Liver (tissue), 9 donors: ENCODE data around the gene RAB14. TPM values are rescaled to one million over a fixed set of nuclear protein-coding genes. Genes with fewer than 3 reads are reported as not detected.

Experiments used
- DNase-seq: peaks from one replicate; pipeline ENCODE4 v3.0.0-alpha.2; 2017; ENCODE audit warnings: low spot score
- H3K27ac ChIP-seq, 2 donors: one replicate each; pipeline ENCODE4 v1.7.0; 2013; ENCODE audit warnings: inconsistent platforms in 2 of 2, low read length in 2 of 2, control low read depth in 1 of 2, low read depth in 1 of 2, mild to moderate bottlenecking in 1 of 2
- H3K27me3 ChIP-seq, 4 donors: one replicate each; pipeline versions ENCODE4 v1.6.1 to v1.7.0; 2013; ENCODE audit warnings: low read length in 3 of 4, inconsistent platforms in 1 of 4, mild to moderate bottlenecking in 1 of 4, moderate library complexity in 1 of 4; ENCODE audit not compliant: control insufficient read depth in 4 of 4, insufficient read depth in 4 of 4
- H3K36me3 ChIP-seq, 4 donors: one replicate each; pipeline versions ENCODE4 v1.6.1 to v1.7.0; 2013; ENCODE audit warnings: low read length in 3 of 4, mild to moderate bottlenecking in 3 of 4, low read depth in 1 of 4, moderate library complexity in 1 of 4; ENCODE audit not compliant: control insufficient read depth in 4 of 4, insufficient read depth in 3 of 4
- H3K4me1 ChIP-seq, 4 donors: one replicate each; pipeline versions ENCODE4 v1.6.1 to v1.7.0; 2013; ENCODE audit warnings: low read length in 3 of 4, mild to moderate bottlenecking in 3 of 4, moderate library complexity in 1 of 4; ENCODE audit not compliant: control insufficient read depth in 4 of 4, insufficient read depth in 4 of 4
- H3K4me3 ChIP-seq, 3 donors: one replicate each; pipeline versions ENCODE4 v1.6.1 to v1.7.0; 2013; ENCODE audit warnings: low read length in 3 of 3, control low read depth in 1 of 3, low read depth in 1 of 3, mild to moderate bottlenecking in 1 of 3
- H3K9ac ChIP-seq, 2 donors: one replicate each; pipeline ENCODE4 v1.7.0; 2013; ENCODE audit warnings: low read length in 2 of 2, mild to moderate bottlenecking in 2 of 2, moderate library complexity in 2 of 2, control low read depth in 1 of 2, low read depth in 1 of 2
- H3K9me3 ChIP-seq, 4 donors: one replicate each; pipeline versions ENCODE4 v1.6.1 to v1.7.0; 2013; ENCODE audit warnings: low read length in 3 of 4; ENCODE audit not compliant: control insufficient read depth in 4 of 4
- EGR1 ChIP-seq, 2 donors: IDR thresholded peaks; 2 replicates each; pipeline ENCODE4 v1.6.1; 2016 to 2018; ENCODE audit warnings: antibody characterized with exemption in 2 of 2, low read depth in 2 of 2
- FOXA1 ChIP-seq: IDR thresholded peaks from 2 replicates; pipeline ENCODE4 v1.6.1; 2016; ENCODE audit warnings: antibody characterized with exemption
- FOXA2 ChIP-seq: IDR thresholded peaks from 2 replicates; pipeline ENCODE4 v1.6.1; 2016; ENCODE audit warnings: antibody characterized with exemption
- GABPA ChIP-seq, 2 donors: IDR thresholded peaks in 1 of 2; conservative IDR thresholded peaks in 1 of 2; 2 replicates each; pipeline ENCODE4 v1.6.1; 2016; ENCODE audit warnings: antibody characterized with exemption in 2 of 2, mild to moderate bottlenecking in 1 of 2, moderate library complexity in 1 of 2
- HNF4G ChIP-seq: IDR thresholded peaks from 2 replicates; pipeline ENCODE4 v1.6.1; 2016; ENCODE audit warnings: antibody characterized with exemption
- JUND ChIP-seq, 2 donors: IDR thresholded peaks; 2 replicates each; pipeline ENCODE4 v1.6.1; 2016; ENCODE audit warnings: antibody characterized with exemption in 2 of 2
- NR2F2 ChIP-seq: IDR thresholded peaks from 2 replicates; pipeline ENCODE4 v1.6.1; 2016; ENCODE audit warnings: antibody characterized with exemption
- RAD21 ChIP-seq, 2 donors: IDR thresholded peaks; 2 replicates each; pipeline ENCODE4 v1.6.1; 2016; ENCODE audit warnings: antibody characterized with exemption in 2 of 2, mild to moderate bottlenecking in 2 of 2
- RXRA ChIP-seq, 2 donors: IDR thresholded peaks; 2 replicates each; pipeline ENCODE4 v1.6.1; 2017 to 2018; ENCODE audit warnings: antibody characterized with exemption in 2 of 2, mild to moderate bottlenecking in 1 of 2
- SP1 ChIP-seq: IDR thresholded peaks from 2 replicates; pipeline ENCODE4 v1.6.1; 2018; ENCODE audit warnings: antibody characterized with exemption, mild to moderate bottlenecking
- TAF1 ChIP-seq: conservative IDR thresholded peaks from 2 replicates; pipeline ENCODE4 v1.6.1; 2016; ENCODE audit warnings: antibody characterized with exemption, mild to moderate bottlenecking
- YY1 ChIP-seq: IDR thresholded peaks from 2 replicates; pipeline ENCODE4 v1.6.1; 2016; ENCODE audit warnings: antibody characterized with exemption, mild to moderate bottlenecking
- ZBTB33 ChIP-seq: IDR thresholded peaks from 2 replicates; pipeline ENCODE4 v1.6.1; 2016; ENCODE audit warnings: antibody characterized with exemption
- WGBS: extraction: QIAGEN DNeasy Blood & Tissue Kit; methylation state at CpG from one replicate; pipeline ENCODE4 v1.1.7; 2013; 5-methylcytosine and 5-hydroxymethylcytosine counted together
- polyA plus RNA-seq, 2 donors: library from polyadenylated mRNA; stranded (reverse) in 1 of 2; unstranded in 1 of 2; fragments of 200-250 nt in 1 of 2; fragments of >200 nt in 1 of 2; fragmentation: Nextera tagmentation in 1 of 2; extraction: Ambion mirVana in 1 of 2; gene quantifications; one replicate each; pipeline versions ENCODE4 v1.2.1 to v1.2.3, GENCODE V29; 2013 to 2015
- total RNA-seq, 2 donors: library from RNA; depleted of rRNA; stranded (reverse); fragments of >200 nt; gene quantifications; one replicate each; pipeline ENCODE4 v1.2.3, GENCODE V29; 2014
- TF ChIP-seq, protein P1 (sequence below): IDR thresholded peaks from 2 replicates; pipeline ENCODE4 v1.6.1; 2016; ENCODE audit warnings: antibody characterized with exemption
- TF ChIP-seq, protein P2 (sequence below): IDR thresholded peaks from 2 replicates; pipeline ENCODE4 v1.6.1; 2016; ENCODE audit warnings: antibody characterized with exemption
- TF ChIP-seq, protein P3 (sequence below): IDR thresholded peaks from 2 replicates; pipeline ENCODE4 v1.6.1; 2016; ENCODE audit warnings: antibody characterized with exemption, mild to moderate bottlenecking
- TF ChIP-seq, protein P4 (sequence below): fragments of 150-350 bp; IDR thresholded peaks from 2 replicates; pipeline ENCODE4 v1.5.1; 2017; ENCODE audit warnings: improper control_type of control experiment, low read depth, low read length; ENCODE audit not compliant: missing input control
- donor health status: healthy.
- donor health status: healthy.
- donor health status: healthy.
- donor health status: healthy.
- donor health status: healthy.

The RAB14 gene
- total and polyA plus RNA-seq, 4 donors = 25.9 to 48.2 (median 36.5) TPM

GRCh38 chr9:121220996-121221663 lies 19.5 kb upstream of the RAB14 start:
- H3K9me3 ChIP-seq = no peaks in the 10 kb centered on the region
- no peaks in the 10 kb centered on the region for H3K27me3 ChIP-seq
- no peak for DNase-seq
- no peak overlapping the region for H3K9ac ChIP-seq
- no peak overlapping the region for H3K4me3 ChIP-seq
- H3K27ac ChIP-seq = no peak overlapping the region
- H3K36me3 ChIP-seq = no peaks in the 10 kb centered on the region
- TF ChIP-seq, protein P1, sequence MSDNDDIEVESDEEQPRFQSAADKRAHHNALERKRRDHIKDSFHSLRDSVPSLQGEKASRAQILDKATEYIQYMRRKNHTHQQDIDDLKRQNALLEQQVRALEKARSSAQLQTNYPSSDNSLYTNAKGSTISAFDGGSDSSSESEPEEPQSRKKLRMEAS = no peak
- TF ChIP-seq TAF1 (no peak), EGR1 (IDR thresholded peaks at IDR 0.05; ENCODE audit: low read depth in 2 of 2) (no peak), JUND (IDR thresholded peaks at IDR 0.05) (no peak), FOXA1 (no peak), SP1 (no peak), NR2F2 (no peak), RXRA (IDR thresholded peaks at IDR 0.05) (no peak), RAD21 (IDR thresholded peaks at IDR 0.05) (no peak), HNF4G (no peak), FOXA2 (no peak), GABPA (IDR thresholded peaks at IDR 0.05 in 1 of 2, conservative IDR thresholded peaks at IDR 0.05 in 1 of 2) (no peak)
- TF ChIP-seq, protein P2, sequence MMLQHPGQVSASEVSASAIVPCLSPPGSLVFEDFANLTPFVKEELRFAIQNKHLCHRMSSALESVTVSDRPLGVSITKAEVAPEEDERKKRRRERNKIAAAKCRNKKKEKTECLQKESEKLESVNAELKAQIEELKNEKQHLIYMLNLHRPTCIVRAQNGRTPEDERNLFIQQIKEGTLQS = no peak
- TF ChIP-seq, protein P3, sequence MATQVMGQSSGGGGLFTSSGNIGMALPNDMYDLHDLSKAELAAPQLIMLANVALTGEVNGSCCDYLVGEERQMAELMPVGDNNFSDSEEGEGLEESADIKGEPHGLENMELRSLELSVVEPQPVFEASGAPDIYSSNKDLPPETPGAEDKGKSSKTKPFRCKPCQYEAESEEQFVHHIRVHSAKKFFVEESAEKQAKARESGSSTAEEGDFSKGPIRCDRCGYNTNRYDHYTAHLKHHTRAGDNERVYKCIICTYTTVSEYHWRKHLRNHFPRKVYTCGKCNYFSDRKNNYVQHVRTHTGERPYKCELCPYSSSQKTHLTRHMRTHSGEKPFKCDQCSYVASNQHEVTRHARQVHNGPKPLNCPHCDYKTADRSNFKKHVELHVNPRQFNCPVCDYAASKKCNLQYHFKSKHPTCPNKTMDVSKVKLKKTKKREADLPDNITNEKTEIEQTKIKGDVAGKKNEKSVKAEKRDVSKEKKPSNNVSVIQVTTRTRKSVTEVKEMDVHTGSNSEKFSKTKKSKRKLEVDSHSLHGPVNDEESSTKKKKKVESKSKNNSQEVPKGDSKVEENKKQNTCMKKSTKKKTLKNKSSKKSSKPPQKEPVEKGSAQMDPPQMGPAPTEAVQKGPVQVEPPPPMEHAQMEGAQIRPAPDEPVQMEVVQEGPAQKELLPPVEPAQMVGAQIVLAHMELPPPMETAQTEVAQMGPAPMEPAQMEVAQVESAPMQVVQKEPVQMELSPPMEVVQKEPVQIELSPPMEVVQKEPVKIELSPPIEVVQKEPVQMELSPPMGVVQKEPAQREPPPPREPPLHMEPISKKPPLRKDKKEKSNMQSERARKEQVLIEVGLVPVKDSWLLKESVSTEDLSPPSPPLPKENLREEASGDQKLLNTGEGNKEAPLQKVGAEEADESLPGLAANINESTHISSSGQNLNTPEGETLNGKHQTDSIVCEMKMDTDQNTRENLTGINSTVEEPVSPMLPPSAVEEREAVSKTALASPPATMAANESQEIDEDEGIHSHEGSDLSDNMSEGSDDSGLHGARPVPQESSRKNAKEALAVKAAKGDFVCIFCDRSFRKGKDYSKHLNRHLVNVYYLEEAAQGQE = no peak
- 84% methylated on average over 13 of the region's 13 CpGs for WGBS
- no peaks in the 10 kb centered on the region for H3K4me1 ChIP-seq

- WGBS = 96% methylated on average over 3 of the region's 3 CpGs
- H3K9me3 ChIP-seq = no peaks in the 10 kb centered on the region
- TF ChIP-seq YY1 (no peak), JUND (IDR thresholded peaks at IDR 0.05) (no peak), FOXA2 (no peak), RXRA (IDR thresholded peaks at IDR 0.05) (no peak), HNF4G (no peak), ZBTB33 (no peak), TAF1 (no peak), NR2F2 (no peak), SP1 (no peak), GABPA (IDR thresholded peaks at IDR 0.05 in 1 of 2, conservative IDR thresholded peaks at IDR 0.05 in 1 of 2) (no peak)
- TF ChIP-seq, protein P2 = no peak
- TF ChIP-seq, protein P4, sequence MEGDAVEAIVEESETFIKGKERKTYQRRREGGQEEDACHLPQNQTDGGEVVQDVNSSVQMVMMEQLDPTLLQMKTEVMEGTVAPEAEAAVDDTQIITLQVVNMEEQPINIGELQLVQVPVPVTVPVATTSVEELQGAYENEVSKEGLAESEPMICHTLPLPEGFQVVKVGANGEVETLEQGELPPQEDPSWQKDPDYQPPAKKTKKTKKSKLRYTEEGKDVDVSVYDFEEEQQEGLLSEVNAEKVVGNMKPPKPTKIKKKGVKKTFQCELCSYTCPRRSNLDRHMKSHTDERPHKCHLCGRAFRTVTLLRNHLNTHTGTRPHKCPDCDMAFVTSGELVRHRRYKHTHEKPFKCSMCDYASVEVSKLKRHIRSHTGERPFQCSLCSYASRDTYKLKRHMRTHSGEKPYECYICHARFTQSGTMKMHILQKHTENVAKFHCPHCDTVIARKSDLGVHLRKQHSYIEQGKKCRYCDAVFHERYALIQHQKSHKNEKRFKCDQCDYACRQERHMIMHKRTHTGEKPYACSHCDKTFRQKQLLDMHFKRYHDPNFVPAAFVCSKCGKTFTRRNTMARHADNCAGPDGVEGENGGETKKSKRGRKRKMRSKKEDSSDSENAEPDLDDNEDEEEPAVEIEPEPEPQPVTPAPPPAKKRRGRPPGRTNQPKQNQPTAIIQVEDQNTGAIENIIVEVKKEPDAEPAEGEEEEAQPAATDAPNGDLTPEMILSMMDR = no peak
- TF ChIP-seq, protein P3 = no peak
- H3K27ac ChIP-seq = no peak overlapping the region
- no peaks in the 10 kb centered on the region for H3K27me3 ChIP-seq
- H3K4me1 ChIP-seq = no peaks in the 10 kb centered on the region
- H3K9ac ChIP-seq = no peak overlapping the region
- H3K36me3 ChIP-seq = no peaks in the 10 kb centered on the region
- no peak overlapping the region for H3K4me3 ChIP-seq
- DNase-seq = no peak
Observed at GRCh38 chr9:121219530-121219929, 17.9 kb upstream of the RAB14 start.
